Memory B cell (primary cell): ENCODE measurements around the gene RAB15.
"Not testable (repeated sequence)": the region's sequence is repeated elsewhere in the genome, so short reads cannot be mapped to it uniquely, and the experiment has no call there.

Experiments
- ATAC-seq: fragments of 150-1000 bp; cut with Tn5 transposase; 2 replicates; pipeline ENCODE4 v1.10.0; 2021; ENCODE audit warnings: low read depth, mild to moderate bottlenecking, moderate library complexity
- DNase-seq, 2 donors: peaks; one replicate each; pipeline ENCODE4 v3.0.0; 2022; ENCODE audit warnings: low spot score in 2 of 2
- H3K27ac Mint-ChIP-seq: one replicate; pipeline ENCODE4 v1.8.0; 2022; ENCODE audit warnings: mild to moderate bottlenecking, moderate library complexity, mixed read lengths
- H3K27me3 Mint-ChIP-seq: one replicate; pipeline ENCODE4 v1.8.0; 2022; ENCODE audit warnings: mixed read lengths
- H3K36me3 Mint-ChIP-seq: one replicate; pipeline ENCODE4 v1.8.0; 2022; ENCODE audit warnings: mild to moderate bottlenecking, mixed read lengths
- H3K4me1 Mint-ChIP-seq: one replicate; pipeline ENCODE4 v1.8.0; 2022; ENCODE audit warnings: mixed read lengths
- H3K4me3 Mint-ChIP-seq: one replicate; pipeline ENCODE4 v1.8.0; 2022; ENCODE audit warnings: mild to moderate bottlenecking, moderate library complexity, mixed read lengths
- H3K9me3 Mint-ChIP-seq: one replicate; pipeline ENCODE4 v1.8.0; 2022; ENCODE audit warnings: mixed read lengths

The RAB15 gene

DNA sequence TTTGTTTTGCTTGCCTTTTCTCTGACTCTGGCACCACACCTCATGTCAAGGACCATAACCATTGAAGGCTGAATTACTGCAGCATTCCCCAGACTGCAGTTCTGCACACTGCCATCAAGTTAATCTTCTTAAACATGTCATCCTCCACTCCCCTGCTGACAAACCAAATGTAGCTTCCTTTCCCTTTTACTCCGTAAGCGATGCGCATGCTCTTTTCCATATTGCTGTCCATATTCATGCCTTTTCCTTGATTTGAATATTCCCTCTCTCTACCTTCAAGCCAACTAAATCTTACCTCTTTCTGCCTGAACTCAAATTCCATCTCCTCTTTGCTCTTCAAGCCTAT is 43.1 kb downstream of the RAB15 start:
- no peak for ATAC-seq
- Mint-ChIP-seq H3K27me3 (no peaks in the 10 kb centered on the region), H3K4me3 (no peak overlapping the region), H3K9me3 (no peaks in the 10 kb centered on the region), H3K4me1 (no peaks in the 10 kb centered on the region), H3K27ac (no peak overlapping the region), H3K36me3 (peaks cover 26% of the 10 kb centered on the region)
- no peak for DNase-seq

- no peak overlapping the region for H3K4me3 Mint-ChIP-seq
- ATAC-seq (no peak), DNase-seq (no peak)
- no peak overlapping the region for H3K27ac Mint-ChIP-seq
- no peaks in the 10 kb centered on the region for H3K27me3 Mint-ChIP-seq
- H3K4me1 Mint-ChIP-seq, result no peaks in the 10 kb centered on the region
- H3K9me3 Mint-ChIP-seq, result no peaks in the 10 kb centered on the region
- peaks cover 26% of the 10 kb centered on the region for H3K36me3 Mint-ChIP-seq
Observed at GRCh38 chr14:64928239-64929013, 43.7 kb downstream of the RAB15 start.

DNA sequence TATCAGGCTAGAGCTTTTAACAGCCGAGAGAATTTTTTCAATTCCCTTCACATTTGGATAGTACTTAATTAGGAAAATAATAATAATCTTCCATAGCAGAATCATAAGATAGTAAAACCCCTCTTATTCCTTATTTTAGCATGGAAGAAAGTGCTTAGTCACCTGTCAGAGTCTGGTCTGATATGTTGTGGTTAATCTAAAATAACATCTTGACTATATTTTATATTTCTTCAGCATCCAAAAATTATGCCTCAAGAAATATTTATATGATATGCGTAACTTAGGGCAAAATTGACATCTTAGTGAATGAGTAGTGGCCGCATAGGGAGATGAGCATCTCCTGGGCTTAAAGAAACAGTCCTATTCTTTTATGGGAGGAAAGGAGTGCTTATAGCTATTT is 45.1 kb downstream of the RAB15 start:
- no peak for DNase-seq
- ATAC-seq, result no peak
- Mint-ChIP-seq H3K4me1 (peaks cover under 1% of the 10 kb centered on the region), H3K36me3 (peaks cover 24% of the 10 kb centered on the region), H3K9me3 (no peaks in the 10 kb centered on the region), H3K27me3 (no peaks in the 10 kb centered on the region), H3K27ac (no peak overlapping the region), H3K4me3 (no peak overlapping the region)

GRCh38 chr14:64926398-64926995 is 45.6 kb downstream of the RAB15 start:
- H3K36me3 Mint-ChIP-seq, result peaks cover 28% of the 10 kb centered on the region
- peaks cover 5% of the 10 kb centered on the region for H3K4me1 Mint-ChIP-seq
- no peaks in the 10 kb centered on the region for H3K9me3 Mint-ChIP-seq
- ATAC-seq, result no peak
- no peaks in the 10 kb centered on the region for H3K27me3 Mint-ChIP-seq
- H3K4me3 Mint-ChIP-seq, result no peak overlapping the region
- DNase-seq, result no peak
- H3K27ac Mint-ChIP-seq, result no peak overlapping the region

DNA sequence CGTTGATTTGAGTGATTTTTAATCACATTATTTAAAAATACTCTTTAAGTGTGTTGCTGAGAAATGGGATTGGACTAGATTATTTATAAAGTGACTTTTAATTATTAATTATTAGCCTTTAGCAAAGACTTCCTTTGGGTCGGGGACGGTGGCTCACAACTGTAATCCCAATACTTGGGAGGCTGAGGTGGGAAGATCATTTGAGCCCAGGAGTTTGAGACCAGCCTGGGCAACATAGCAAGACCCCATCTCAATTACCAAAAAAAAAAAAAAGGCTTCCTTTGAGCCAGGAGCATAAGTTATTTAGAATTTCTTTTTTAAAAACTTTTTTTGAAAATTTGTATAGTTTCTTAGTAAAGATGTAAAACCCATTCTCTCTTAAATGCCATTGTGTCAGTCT is 49.1 kb downstream of the RAB15 start:
- no peak for DNase-seq
- H3K9me3 Mint-ChIP-seq, result no peaks in the 10 kb centered on the region
- ATAC-seq, result no peak
- H3K4me1 Mint-ChIP-seq, result peaks cover 17% of the 10 kb centered on the region
- peaks cover 25% of the 10 kb centered on the region for H3K36me3 Mint-ChIP-seq
- no peaks in the 10 kb centered on the region for H3K27me3 Mint-ChIP-seq
- H3K4me3 Mint-ChIP-seq, result no peak overlapping the region
- no peak overlapping the region for H3K27ac Mint-ChIP-seq

- DNase-seq, result no peak
- Mint-ChIP-seq H3K27ac (no peak overlapping the region), H3K4me1 (peaks cover 35% of the 10 kb centered on the region), H3K27me3 (no peaks in the 10 kb centered on the region), H3K36me3 (peaks cover 18% of the 10 kb centered on the region), H3K9me3 (no peaks in the 10 kb centered on the region), H3K4me3 (no peak overlapping the region)
- no peak for ATAC-seq
Observed at GRCh38 chr14:64920465-64920864, 51.7 kb downstream of the RAB15 start.

GRCh38 chr14:64919618-64920017 is 52.5 kb downstream of the RAB15 start:
- ATAC-seq (no peak), DNase-seq (no peak)
- Mint-ChIP-seq H3K4me3 (no peak overlapping the region), H3K27ac (peak overlapping the region; percentile 58), H3K27me3 (no peaks in the 10 kb centered on the region), H3K36me3 (peaks cover 16% of the 10 kb centered on the region), H3K9me3 (no peaks in the 10 kb centered on the region), H3K4me1 (peaks cover 41% of the 10 kb centered on the region)

GRCh38 chr14:64919215-64919614 is 52.9 kb downstream of the RAB15 start:
- H3K36me3 Mint-ChIP-seq, result peaks cover 14% of the 10 kb centered on the region
- H3K9me3 Mint-ChIP-seq, result no peaks in the 10 kb centered on the region
- DNase-seq, result no peak
- H3K4me3 Mint-ChIP-seq, result no peak overlapping the region
- ATAC-seq, result no peak
- no peaks in the 10 kb centered on the region for H3K27me3 Mint-ChIP-seq
- peaks cover 41% of the 10 kb centered on the region for H3K4me1 Mint-ChIP-seq
- H3K27ac Mint-ChIP-seq, result peak overlapping the region; percentile 58

- ATAC-seq (no peak), DNase-seq (no peak)
- Mint-ChIP-seq H3K27ac (peak overlapping the region; percentile 17), H3K4me1 (peaks cover 45% of the 10 kb centered on the region), H3K9me3 (no peaks in the 10 kb centered on the region), H3K36me3 (peaks cover 10% of the 10 kb centered on the region), H3K27me3 (no peaks in the 10 kb centered on the region), H3K4me3 (no peak overlapping the region)
Observed at GRCh38 chr14:64918216-64918615, 53.9 kb downstream of the RAB15 start.

GRCh38 chr14:64915797-64916196 is 56.3 kb downstream of the RAB15 start:
- Mint-ChIP-seq H3K9me3 (no peaks in the 10 kb centered on the region), H3K4me3 (peak overlapping the region; percentile 86), H3K36me3 (peaks cover 4% of the 10 kb centered on the region), H3K4me1 (peaks cover 40% of the 10 kb centered on the region), H3K27me3 (no peaks in the 10 kb centered on the region), H3K27ac (peak overlapping the region; percentile 99)
- ATAC-seq (no peak), DNase-seq (no peak)

GRCh38 chr14:64915029-64915424 is 57.1 kb downstream of the RAB15 start:
- Mint-ChIP-seq H3K36me3 (peaks cover 2% of the 10 kb centered on the region), H3K27ac (peak overlapping the region; percentile 99), H3K27me3 (peaks cover 2% of the 10 kb centered on the region), H3K9me3 (no peaks in the 10 kb centered on the region), H3K4me3 (peak overlapping the region; percentile 86), H3K4me1 (peaks cover 36% of the 10 kb centered on the region)
- no peak for DNase-seq
- ATAC-seq, result no peak

- peaks cover 32% of the 10 kb centered on the region for H3K4me1 Mint-ChIP-seq
- peak within 1 kb of the TSS; percentile 86 for H3K4me3 Mint-ChIP-seq
- peaks cover 2% of the 10 kb centered on the region for H3K36me3 Mint-ChIP-seq
- H3K27me3 Mint-ChIP-seq, result peaks cover 2% of the 10 kb centered on the region
- ATAC-seq (peak; percentile 95), DNase-seq (peak; percentile 90 to 94)
- H3K9me3 Mint-ChIP-seq, result no peaks in the 10 kb centered on the region
- H3K27ac Mint-ChIP-seq, result peak within 1 kb of the TSS; percentile 99
Observed at GRCh38 chr14:64914237-64915028, 57.7 kb downstream of the RAB15 start, which contains the start of gene CHURC1. Gene CHURC1 (plus strand): TSS chr14:64914455. CDS start chr14:64914496, 41 bp downstream.

- DNase-seq, H3K27me3 Mint-ChIP-seq, ATAC-seq, H3K4me3 Mint-ChIP-seq, H3K9me3 Mint-ChIP-seq, H3K36me3 Mint-ChIP-seq: not testable (repeated sequence)
- H3K4me1 Mint-ChIP-seq, result peaks cover 30% of the 10 kb centered on the region
- peak overlapping the region; percentile 99 for H3K27ac Mint-ChIP-seq
Observed at GRCh38 chr14:64913477-64913876, 58.7 kb downstream of the RAB15 start.

DNA sequence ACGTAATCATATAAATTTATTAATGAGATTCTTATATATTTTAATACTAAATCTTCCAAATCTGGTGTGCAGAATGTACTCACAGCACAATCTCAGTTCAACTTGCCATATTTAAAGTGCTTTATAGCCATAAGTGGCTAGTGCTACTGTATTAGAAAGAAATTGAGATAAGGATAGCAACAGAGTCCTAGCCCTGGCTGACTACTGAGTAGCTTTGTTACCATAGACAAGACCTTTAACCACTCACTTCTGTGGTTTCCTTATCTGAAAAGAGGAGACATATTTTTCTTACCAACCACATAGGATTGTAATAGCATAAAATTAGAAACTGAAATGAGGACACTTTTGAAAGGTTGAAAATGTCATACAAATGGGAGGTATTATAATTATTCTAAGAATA is 59.9 kb downstream of the RAB15 start:
- no peak for ATAC-seq
- Mint-ChIP-seq H3K4me3 (no peak overlapping the region), H3K27me3 (peaks cover 2% of the 10 kb centered on the region), H3K36me3 (peaks cover 2% of the 10 kb centered on the region), H3K27ac (peak overlapping the region; percentile 60), H3K4me1 (peaks cover 22% of the 10 kb centered on the region), H3K9me3 (no peaks in the 10 kb centered on the region)
- no peak for DNase-seq
